SK-N-SH treated with all-trans-retinoic acid at 6 μM for 48 hours (cell line): ENCODE results near the gene SLC6A4.

Experiments
- ESRRG ChIP-seq: fragments of 250-450 bp; sonication (Bioruptor Pico); IDR thresholded peaks from 2 replicates; pipeline ENCODE4 v1.6.1; 2021; ENCODE audit warnings: mild to moderate bottlenecking
- PATZ1 ChIP-seq: fragments of 250-450 bp; sonication (Bioruptor Pico); IDR thresholded peaks from 2 replicates; pipeline ENCODE4 v1.8.0; 2020; ENCODE audit warnings: mild to moderate bottlenecking, moderate library complexity, borderline replicate concordance

- no peak for TF ChIP-seq ESRRG
- TF ChIP-seq PATZ1 (CRISPR knock-in tag): no peak
These were observed 24.1 kb downstream of the SLC6A4 start for GRCh38 chr17:30211371-30211770.
